CD4-positive, CD25-positive, alpha-beta regulatory T cell (primary cell): ENCODE results near the gene TBC1D22A. TPM values are rescaled to one million over a fixed set of nuclear protein-coding genes. Genes with fewer than 3 reads are reported as not detected.

Experiments used
- ATAC-seq, 2 donors: fragments of 150-1000 bp; cut with Tn5 transposase; one replicate each; pipeline ENCODE4 v1.10.0; 2021; ENCODE audit warnings: low read depth in 2 of 2, moderate number of reproducible peaks in 2 of 2, moderate library complexity in 1 of 2
- DNase-seq, 3 donors: peaks; one replicate each; pipeline versions ENCODE4 v3.0.0 to v3.0.0-alpha.2; 2012 to 2022; ENCODE audit warnings: mixed read lengths in 1 of 3
- H3K27ac ChIP-seq: one replicate; pipeline ENCODE4 v1.7.0; 2013; ENCODE audit warnings: mild to moderate bottlenecking, low read length; ENCODE audit not compliant: insufficient read depth, poor library complexity, severe bottlenecking
- H3K27me3 ChIP-seq: one replicate; pipeline ENCODE4 v1.7.0; 2013; ENCODE audit warnings: low read length; ENCODE audit not compliant: control insufficient read depth, insufficient read depth
- H3K36me3 ChIP-seq: one replicate; pipeline ENCODE4 v1.7.0; 2013; ENCODE audit warnings: mild to moderate bottlenecking, low read length, moderate library complexity; ENCODE audit not compliant: control insufficient read depth, insufficient read depth
- H3K4me1 ChIP-seq: 2 replicates; pipeline ENCODE4 v1.7.0; 2013; ENCODE audit warnings: mild to moderate bottlenecking, low read length; ENCODE audit not compliant: insufficient read depth, control insufficient read depth, poor library complexity, severe bottlenecking
- H3K4me3 ChIP-seq: one replicate; pipeline ENCODE4 v1.7.0; 2013; ENCODE audit warnings: low read depth, mild to moderate bottlenecking, low read length, moderate library complexity
- H3K9me3 ChIP-seq, 2 experiments: 1 replicate in 1 of 2; 2 replicates in 1 of 2; pipeline ENCODE4 v1.7.0; 2013; ENCODE audit warnings: low read length in 2 of 2, mild to moderate bottlenecking in 1 of 2, moderate library complexity in 1 of 2; ENCODE audit not compliant: control insufficient read depth in 2 of 2
- H3K27ac Mint-ChIP-seq, 3 donors: one replicate each; pipeline ENCODE4 v1.8.0; 2020 to 2022; ENCODE audit warnings: mild to moderate bottlenecking in 3 of 3, mixed read lengths in 3 of 3, moderate library complexity in 2 of 3
- H3K27me3 Mint-ChIP-seq: one replicate; pipeline ENCODE4 v1.8.0; 2022; ENCODE audit warnings: mild to moderate bottlenecking, mixed read lengths
- H3K36me3 Mint-ChIP-seq: one replicate; pipeline ENCODE4 v1.8.0; 2020; ENCODE audit warnings: mixed read lengths
- H3K4me1 Mint-ChIP-seq, 4 donors: one replicate each; pipeline ENCODE4 v1.8.0; 2020 to 2022; ENCODE audit warnings: mixed read lengths in 4 of 4, mild to moderate bottlenecking in 1 of 4
- H3K4me3 Mint-ChIP-seq, 4 donors: one replicate each; pipeline ENCODE4 v1.8.0; 2020 to 2022; ENCODE audit warnings: mild to moderate bottlenecking in 4 of 4, mixed read lengths in 4 of 4, moderate library complexity in 3 of 4
- H3K9me3 Mint-ChIP-seq, 7 donors: one replicate each; pipeline ENCODE4 v1.8.0; 2020 to 2022; ENCODE audit warnings: mixed read lengths in 7 of 7, mild to moderate bottlenecking in 3 of 7, moderate library complexity in 2 of 7
- polyA plus RNA-seq, 4 donors: library from polyadenylated mRNA; unstranded; fragments of 300-500 nt; fragmentation: Illumina TruSeq; gene quantifications; one replicate each; pipeline ENCODE4 v1.2.3, GENCODE V29; 2021
- total RNA-seq: library from RNA; stranded (reverse); gene quantifications from one replicate; pipeline ENCODE4 v1.2.3, GENCODE V29; 2022

The TBC1D22A gene
- total and polyA plus RNA-seq, 5 donors from 2014 or later: 19.8 to 42.5 (median 24.3) TPM

DNA sequence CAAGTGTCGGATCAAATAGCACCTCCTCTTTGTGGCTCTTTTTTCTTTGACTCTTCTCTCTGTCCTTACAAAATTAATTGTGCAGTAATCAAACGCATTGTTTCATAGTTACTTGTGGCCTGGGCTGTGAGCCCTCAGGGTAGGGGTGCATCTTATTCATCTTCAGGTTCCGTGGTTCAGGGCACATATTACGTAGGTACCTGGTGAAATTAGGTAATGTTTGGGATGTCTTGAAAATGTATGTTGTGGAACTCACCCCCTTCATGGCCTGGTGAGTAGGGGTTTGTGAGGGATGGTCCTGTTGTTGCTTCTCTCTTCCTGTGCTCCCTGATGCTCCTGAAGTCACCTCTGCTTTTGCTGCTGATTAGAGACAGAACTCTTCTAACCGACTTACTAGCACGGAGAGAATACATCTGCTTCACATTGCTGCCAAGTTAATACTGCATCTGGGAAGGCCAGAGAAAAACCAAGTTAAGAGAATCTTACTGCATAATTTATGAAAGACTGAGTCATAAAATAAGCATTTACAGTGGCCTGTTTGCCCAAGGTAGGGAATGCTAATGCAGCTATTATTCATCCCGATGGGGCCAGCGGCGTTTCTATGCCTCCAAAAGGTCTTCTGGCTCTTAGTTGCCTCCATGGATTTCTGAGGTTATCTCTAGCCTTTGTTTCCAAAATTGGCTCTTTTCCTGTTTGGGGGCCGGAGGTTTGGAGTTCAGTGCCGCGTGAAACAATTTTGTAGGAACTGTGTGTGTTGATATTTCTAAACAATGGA lies 66.9 kb downstream of the TBC1D22A start:
- H3K27me3 ChIP-seq: no peaks in the 10 kb centered on the region
- Mint-ChIP-seq H3K4me3 (no peak overlapping the region), H3K9me3 (peaks cover 0 to 5% (median 0%) of the 10 kb centered on the region in 7 donors), H3K36me3 (peaks cover 59% of the 10 kb centered on the region), H3K27ac (peak overlapping the region in 1 of 3 donors; percentile 78), H3K27me3 (no peaks in the 10 kb centered on the region), H3K4me1 (peaks cover 0 to 34% (median 16%) of the 10 kb centered on the region in 4 donors)
- H3K27ac ChIP-seq: no peak overlapping the region
- peaks cover 27% of the 10 kb centered on the region for H3K36me3 ChIP-seq
- H3K9me3 ChIP-seq: peaks cover 0 to 4% of the 10 kb centered on the region in 2 experiments
- no peak overlapping the region for H3K4me3 ChIP-seq
- DNase-seq: no peak
- no peaks in the 10 kb centered on the region for H3K4me1 ChIP-seq
- ATAC-seq: no peak

DNA sequence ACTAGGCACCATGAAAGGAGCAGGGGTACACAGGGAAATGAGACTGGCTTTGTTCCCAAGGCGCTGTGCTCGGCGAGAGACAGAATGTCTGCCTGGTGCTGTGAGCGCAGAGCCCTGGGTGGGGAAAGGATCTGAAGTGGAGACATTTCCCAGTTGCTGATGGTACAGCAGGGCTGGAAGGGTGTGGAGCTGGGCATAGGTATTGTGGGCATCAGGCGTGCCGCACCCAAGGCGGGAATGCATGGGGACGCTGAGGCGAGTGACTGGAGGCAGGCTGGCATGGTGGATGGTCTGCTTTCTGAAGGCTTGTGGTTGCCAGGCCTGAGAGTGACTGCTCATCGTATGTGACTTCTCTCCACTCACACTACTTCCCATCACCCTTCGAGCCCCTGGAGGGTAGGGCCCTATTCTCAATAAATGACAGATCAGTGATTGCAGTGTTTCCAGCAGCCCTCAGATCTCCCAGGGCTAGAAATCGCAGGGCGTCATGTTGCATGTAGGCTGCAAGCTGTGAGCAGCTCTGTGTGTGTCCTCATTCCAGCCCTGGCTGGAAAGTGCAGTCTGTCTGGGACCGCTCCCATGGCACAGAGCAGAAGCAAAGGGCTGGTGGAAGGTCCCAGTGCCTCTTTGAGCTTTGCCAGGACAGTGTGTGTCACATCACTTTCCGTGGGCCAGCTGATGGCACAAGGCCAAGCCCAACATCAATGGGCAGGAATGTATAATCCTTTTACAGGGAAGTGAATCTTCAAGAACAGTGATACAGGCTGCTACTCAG lies 67.7 kb downstream of the TBC1D22A start:
- no peak overlapping the region for H3K4me3 ChIP-seq
- no peaks in the 10 kb centered on the region for H3K27me3 ChIP-seq
- H3K9me3 ChIP-seq: peaks cover 4 to 13% of the 10 kb centered on the region in 2 experiments
- no peaks in the 10 kb centered on the region for H3K27me3 Mint-ChIP-seq
- ATAC-seq: no peak
- no peaks in the 10 kb centered on the region for H3K4me1 ChIP-seq
- no peak overlapping the region for H3K4me3 Mint-ChIP-seq
- peaks cover 59% of the 10 kb centered on the region for H3K36me3 Mint-ChIP-seq
- H3K4me1 Mint-ChIP-seq: peaks cover 0 to 31% (median 13%) of the 10 kb centered on the region in 4 donors
- peaks cover 29% of the 10 kb centered on the region for H3K36me3 ChIP-seq
- H3K27ac Mint-ChIP-seq: no peak overlapping the region
- no peak overlapping the region for H3K27ac ChIP-seq
- peaks cover 0 to 11% (median 3%) of the 10 kb centered on the region in 7 donors for H3K9me3 Mint-ChIP-seq
- no peak for DNase-seq

DNA sequence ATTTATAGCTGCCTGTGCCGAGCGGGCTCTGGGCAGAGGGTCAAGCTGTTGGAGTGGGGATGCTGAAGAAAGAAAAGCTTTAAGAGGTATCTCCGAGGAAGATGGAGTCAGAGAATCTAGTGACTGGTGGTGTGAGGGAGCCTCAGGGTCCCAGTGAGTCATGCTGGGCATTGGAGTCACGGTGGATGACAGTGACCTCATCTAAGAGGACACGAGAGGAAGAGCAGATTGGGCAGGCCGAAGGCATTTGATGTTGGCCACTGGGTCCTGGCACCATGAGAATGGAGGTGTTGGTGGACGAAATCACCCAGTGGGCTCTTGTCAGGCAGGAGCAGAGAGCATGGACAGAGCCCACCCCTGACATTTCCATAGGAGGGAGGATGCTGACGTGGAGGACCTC lies 68.4 kb downstream of the TBC1D22A start:
- H3K9me3 ChIP-seq: peaks cover 12 to 20% of the 10 kb centered on the region in 2 experiments
- H3K36me3 Mint-ChIP-seq: peaks cover 65% of the 10 kb centered on the region
- H3K4me1 Mint-ChIP-seq: peaks cover 0 to 31% (median 13%) of the 10 kb centered on the region in 4 donors
- no peaks in the 10 kb centered on the region for H3K27me3 ChIP-seq
- peaks cover 29% of the 10 kb centered on the region for H3K36me3 ChIP-seq
- ATAC-seq (no peak), DNase-seq (no peak)
- no peak overlapping the region for H3K27ac ChIP-seq
- no peaks in the 10 kb centered on the region for H3K4me1 ChIP-seq
- H3K27me3 Mint-ChIP-seq: no peaks in the 10 kb centered on the region
- H3K4me3 ChIP-seq: no peak overlapping the region
- H3K4me3 Mint-ChIP-seq: no peak overlapping the region
- H3K9me3 Mint-ChIP-seq: peaks cover 0 to 17% (median 6%) of the 10 kb centered on the region in 7 donors
- H3K27ac Mint-ChIP-seq: peak overlapping the region in 2 of 3 donors; percentile 12 to 70

DNA sequence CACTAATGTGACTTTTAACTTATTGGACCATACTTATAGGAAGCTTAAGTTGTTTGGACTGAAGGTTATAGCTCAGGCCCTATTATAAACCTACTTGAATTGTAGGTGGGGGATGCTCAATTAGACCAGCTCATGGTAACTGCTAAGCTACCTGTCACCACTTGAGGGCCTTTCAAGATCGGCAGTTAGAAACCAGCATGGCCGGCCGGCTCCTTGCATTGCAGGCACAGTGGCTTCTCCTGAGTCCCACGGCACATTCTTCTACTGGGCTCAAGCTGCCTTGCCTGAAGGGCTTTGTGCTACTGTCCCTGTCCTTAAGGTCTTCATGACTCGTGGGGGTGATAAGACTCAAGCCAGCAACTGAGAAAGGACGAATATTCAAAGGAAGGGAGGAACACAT lies 70.8 kb downstream of the TBC1D22A start:
- H3K27ac ChIP-seq: no peak overlapping the region
- DNase-seq (no peak), ATAC-seq (no peak)
- no peaks in the 10 kb centered on the region for H3K4me1 ChIP-seq
- Mint-ChIP-seq H3K27me3 (peaks cover 4% of the 10 kb centered on the region), H3K4me3 (no peak overlapping the region), H3K9me3 (peaks cover 0 to 18% (median 6%) of the 10 kb centered on the region in 7 donors), H3K36me3 (peaks cover 61% of the 10 kb centered on the region), H3K4me1 (peaks cover 0 to 31% (median 8%) of the 10 kb centered on the region in 4 donors), H3K27ac (no peak overlapping the region)
- peaks cover 15 to 24% of the 10 kb centered on the region in 2 experiments for H3K9me3 ChIP-seq
- H3K4me3 ChIP-seq: no peak overlapping the region
- H3K27me3 ChIP-seq: no peaks in the 10 kb centered on the region
- peaks cover 23% of the 10 kb centered on the region for H3K36me3 ChIP-seq

DNA sequence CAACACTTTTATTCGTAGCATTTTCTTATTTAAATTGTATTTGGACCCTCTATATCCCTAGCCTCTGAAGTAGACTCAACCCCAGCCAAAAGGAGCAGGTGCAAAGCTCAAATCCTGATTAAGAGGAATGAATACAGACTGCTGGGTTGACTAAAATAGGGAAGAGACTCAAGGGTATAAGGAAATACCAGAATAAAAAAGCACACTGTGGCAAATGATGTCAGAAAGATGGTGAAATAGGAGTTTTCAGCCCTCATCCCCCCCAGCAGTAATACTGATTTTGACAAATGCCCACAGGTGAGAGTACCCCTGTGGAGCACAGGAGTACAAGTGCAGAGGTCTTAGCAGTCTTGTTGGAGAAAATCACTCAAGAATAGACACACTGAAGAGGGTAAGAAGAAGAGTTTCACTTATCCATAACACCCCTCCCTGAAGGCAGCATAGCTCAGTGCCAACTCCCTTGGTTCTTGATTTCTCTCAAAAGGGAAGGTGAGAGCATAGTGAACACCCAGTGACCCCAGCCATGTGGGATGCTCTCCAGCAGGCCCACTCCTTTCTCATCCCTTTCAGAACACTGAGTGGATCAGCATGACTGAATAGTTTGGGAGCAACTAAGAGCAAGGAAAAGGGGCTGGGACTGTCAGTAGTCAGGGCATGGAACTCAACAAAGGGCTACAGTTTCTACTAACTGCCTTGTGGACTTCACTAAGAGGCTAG lies 71.7 kb downstream of the TBC1D22A start:
- H3K27ac Mint-ChIP-seq: peak overlapping the region in 1 of 3 donors; percentile 56
- H3K36me3 Mint-ChIP-seq: peaks cover 51% of the 10 kb centered on the region
- H3K9me3 ChIP-seq: peaks cover 15 to 24% of the 10 kb centered on the region in 2 experiments
- no peak overlapping the region for H3K4me3 ChIP-seq
- H3K9me3 Mint-ChIP-seq: peaks cover 0 to 18% (median 6%) of the 10 kb centered on the region in 7 donors
- H3K4me3 Mint-ChIP-seq: no peak overlapping the region
- DNase-seq (no peak), ATAC-seq (no peak)
- peaks cover 0 to 25% (median 6%) of the 10 kb centered on the region in 4 donors for H3K4me1 Mint-ChIP-seq
- H3K36me3 ChIP-seq: peaks cover 14% of the 10 kb centered on the region
- H3K4me1 ChIP-seq: no peaks in the 10 kb centered on the region
- peaks cover 4% of the 10 kb centered on the region for H3K27me3 Mint-ChIP-seq
- H3K27ac ChIP-seq: no peak overlapping the region
- H3K27me3 ChIP-seq: no peaks in the 10 kb centered on the region

DNA sequence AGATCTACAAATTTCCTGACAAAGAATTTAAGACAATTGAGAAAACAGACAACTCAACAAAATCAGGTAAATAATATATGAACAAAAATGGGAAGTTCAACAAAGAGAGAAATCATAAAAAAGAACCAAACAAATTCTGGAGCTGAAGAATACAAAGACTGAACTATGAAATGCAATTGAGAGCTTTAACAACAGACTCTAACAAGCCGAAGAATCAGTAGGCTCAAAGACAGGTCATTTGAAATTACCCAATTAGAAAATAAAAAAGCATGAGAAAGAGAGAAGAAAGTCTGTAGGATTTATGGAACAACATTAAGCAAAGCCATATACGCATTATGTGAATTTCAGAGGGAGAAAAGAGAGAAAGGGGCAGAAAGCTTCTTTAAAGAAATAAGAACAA lies 72.8 kb downstream of the TBC1D22A start:
- DNase-seq (no peak), ATAC-seq (no peak)
- Histone ChIP-seq H3K4me1 (no peaks in the 10 kb centered on the region), H3K4me3 (no peak overlapping the region), H3K27me3 (no peaks in the 10 kb centered on the region), H3K27ac (no peak overlapping the region), H3K9me3 (peaks cover 15 to 24% of the 10 kb centered on the region in 2 experiments), H3K36me3 (peaks cover 10% of the 10 kb centered on the region)
- Mint-ChIP-seq H3K4me1 (peaks cover 0 to 18% (median 12%) of the 10 kb centered on the region in 4 donors), H3K27ac (no peak overlapping the region), H3K36me3 (peaks cover 45% of the 10 kb centered on the region), H3K27me3 (peaks cover 4% of the 10 kb centered on the region), H3K4me3 (no peak overlapping the region), H3K9me3 (peaks cover 0 to 18% (median 6%) of the 10 kb centered on the region in 7 donors)

DNA sequence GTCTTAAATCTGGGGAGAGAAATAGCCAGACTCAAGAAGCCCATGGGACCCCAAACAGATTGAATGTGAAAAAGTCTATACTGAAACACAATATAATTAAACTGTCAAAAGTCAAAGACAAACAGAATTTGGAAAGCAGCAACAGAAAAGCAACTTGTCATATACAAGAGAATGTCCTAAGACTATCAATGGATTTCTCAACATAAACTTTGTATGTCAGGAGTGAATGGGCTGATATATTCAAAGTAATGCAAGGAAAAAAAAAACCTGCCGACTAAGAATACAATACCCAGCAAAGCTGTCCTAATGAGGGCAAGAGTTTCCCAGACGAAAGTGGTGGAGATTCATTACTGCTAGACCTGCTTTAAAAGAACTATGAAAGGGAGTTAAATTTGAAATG lies 73.2 kb downstream of the TBC1D22A start:
- ATAC-seq (no peak), DNase-seq (no peak)
- Histone ChIP-seq H3K4me3 (no peak overlapping the region), H3K4me1 (no peaks in the 10 kb centered on the region), H3K27ac (no peak overlapping the region), H3K27me3 (no peaks in the 10 kb centered on the region), H3K36me3 (peaks cover 10% of the 10 kb centered on the region), H3K9me3 (peaks cover 15 to 24% of the 10 kb centered on the region in 2 experiments)
- no peak overlapping the region for H3K4me3 Mint-ChIP-seq
- H3K27me3 Mint-ChIP-seq: peaks cover 4% of the 10 kb centered on the region
- peaks cover 41% of the 10 kb centered on the region for H3K36me3 Mint-ChIP-seq
- peaks cover 0 to 17% (median 11%) of the 10 kb centered on the region in 4 donors for H3K4me1 Mint-ChIP-seq
- H3K9me3 Mint-ChIP-seq: peaks cover 0 to 18% (median 6%) of the 10 kb centered on the region in 7 donors
- no peak overlapping the region for H3K27ac Mint-ChIP-seq
